Measurements from ENCODE around the gene IL18RAP. TPM values are rescaled to one million over a fixed set of nuclear protein-coding genes. Genes with fewer than 3 reads are reported as not detected.

IL18RAP gene
- not detected in 2 replicates for total RNA-seq

DNA sequence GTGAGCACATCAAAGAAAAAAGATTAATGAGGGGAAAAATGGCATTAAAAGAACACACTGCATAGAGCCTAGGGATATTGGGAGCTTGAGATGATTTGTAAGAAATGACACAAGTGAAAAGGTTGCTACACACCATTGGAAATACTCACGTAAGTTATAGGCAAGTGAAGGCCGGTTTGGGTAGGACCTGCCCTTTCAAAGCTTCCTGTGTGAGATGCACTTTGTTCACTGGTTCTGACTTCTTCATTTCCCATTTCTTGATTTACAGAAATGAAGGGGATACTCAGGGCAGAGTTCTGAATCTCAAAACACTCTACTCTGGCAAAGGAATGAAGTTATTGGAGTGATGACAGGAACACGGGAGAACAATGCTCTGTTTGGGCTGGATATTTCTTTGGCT is at the start of gene IL18RAP:
TSS of gene IL18RAP (plus strand) at position 251 of the 400 bp plus-strand sequence. CDS start at position 369, 118 bp downstream.

DNA sequence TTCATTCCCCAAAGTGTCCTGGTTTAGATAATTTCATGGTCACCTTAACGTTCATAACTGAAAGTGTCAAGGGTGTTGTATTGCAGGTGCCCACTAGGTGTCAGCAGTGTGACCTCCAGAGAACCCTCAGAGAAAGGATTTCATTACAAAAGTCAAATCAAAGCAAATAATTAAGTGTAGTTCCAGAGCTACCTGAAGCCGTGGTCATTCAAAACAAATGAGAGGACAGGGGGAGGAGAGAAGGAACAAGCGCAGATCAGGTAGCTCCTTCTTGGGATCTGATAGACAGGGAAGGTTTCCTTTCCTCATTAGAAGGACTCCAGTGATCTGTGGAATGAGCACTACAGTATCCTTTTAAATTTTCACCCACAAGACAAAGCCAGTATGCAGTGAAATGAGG is 50.1 kb downstream of the IL18RAP start, which contains the start of gene SLC9A4:
TSS of gene SLC9A4 (plus strand) at position 207 of the 400 bp plus-strand sequence. CDS start 534 bp downstream, outside the sequence.

Small RNAs within 50 kb of the gene (small RNA-seq; reads per million reads assigned to genes)
- not detected for gene MIR4772

Other genes starting within 250 kb of the IL18RAP start
- gene IL1RL2, start 236.1 kb upstream of the IL18RAP start, total RNA-seq: not detected in 2 replicates
- 11.1 and 31.0 TPM in 2 replicates for gene IL1RL1, start 111.6 kb upstream of the IL18RAP start, total RNA-seq
- 1.6 and 3.4 TPM in 2 replicates for gene IL18R1, start 67.4 kb upstream of the IL18RAP start, total RNA-seq
- gene SLC9A4, start 50.1 kb downstream of the IL18RAP start, total RNA-seq: under 0.01 TPM in 2 replicates
- gene SLC9A2, start 196.4 kb downstream of the IL18RAP start, total RNA-seq: under 0.01 TPM in 1 of 2 replicates, not detected in the other